ENCODE results near the gene EXOC3L4.
"Not testable (repeated sequence)": the region's sequence is repeated elsewhere in the genome, so short reads cannot be mapped to it uniquely, and the experiment has no call there.

EXOC3L4 gene

DNA sequence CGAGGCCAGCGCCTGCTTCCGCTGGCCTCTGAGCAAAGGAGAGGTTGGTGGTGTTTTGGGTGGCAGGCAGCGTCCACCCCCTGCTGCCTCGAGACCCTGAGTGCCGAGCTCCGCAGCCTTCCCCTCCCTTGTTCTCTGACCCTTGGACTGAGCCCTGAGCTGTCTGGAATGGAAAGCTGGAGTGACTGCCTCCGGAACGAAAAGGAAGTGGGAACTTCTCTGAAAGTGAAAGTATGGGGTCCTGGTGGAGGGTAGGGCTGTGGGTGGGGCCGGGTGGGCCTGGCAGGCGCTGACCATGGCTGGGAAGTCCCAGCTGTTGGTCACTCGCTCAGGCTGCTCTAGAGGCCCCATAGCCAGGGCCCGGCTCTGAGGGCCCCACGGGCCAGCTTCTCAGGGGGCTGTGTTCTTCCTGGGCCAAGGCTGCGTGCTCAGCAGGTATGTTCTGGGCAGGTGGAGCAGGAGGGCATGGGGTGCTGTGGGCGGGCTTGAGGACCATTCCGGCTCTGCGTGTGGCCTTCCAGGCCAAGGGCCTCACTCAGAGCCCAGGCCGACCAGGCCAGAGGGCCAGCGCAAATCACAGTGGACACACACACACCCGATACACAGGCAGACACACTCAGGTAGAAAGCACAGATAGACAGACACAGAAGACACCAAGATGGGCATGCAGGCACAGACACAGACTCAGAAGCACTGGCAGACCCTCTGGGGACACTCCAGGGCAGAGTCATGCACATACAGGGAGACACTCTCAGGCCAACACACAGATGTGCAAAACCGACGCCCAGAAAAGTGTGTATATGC, at the start of gene EXOC3L4:
Gene EXOC3L4, plus strand, starts transcription at position 320 of the 804 bp plus-strand sequence. CDS start 5,495 bp downstream, outside the sequence.
- DNase-seq (ENCODE audit: low spot score) = no peak

DNA sequence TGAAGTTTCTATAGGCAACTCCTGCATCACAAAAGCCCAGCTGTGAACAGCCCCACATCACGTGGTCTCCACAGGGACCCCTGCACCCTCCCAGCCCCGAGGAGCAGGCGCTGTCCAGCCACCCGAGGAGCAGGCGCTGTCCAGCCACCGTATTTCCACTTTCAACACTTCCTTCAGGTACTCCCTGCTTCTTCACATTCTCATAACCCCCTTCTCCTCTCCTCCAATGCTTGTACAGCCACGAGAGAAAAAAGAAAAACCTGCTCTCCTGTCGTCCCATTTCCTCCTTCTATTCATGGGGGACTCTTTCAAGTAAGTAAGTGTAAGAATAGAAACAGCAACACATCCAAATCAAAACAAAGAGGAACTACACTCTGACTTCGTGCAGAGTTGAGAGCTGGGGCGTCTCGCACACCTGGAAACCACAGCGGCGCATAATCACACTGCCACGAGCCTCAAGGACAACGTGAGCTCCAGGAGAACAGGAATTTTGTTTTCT, 49.1 kb upstream of the EXOC3L4 start:
- DNase-seq (ENCODE audit: low spot score) = no peak

DNA sequence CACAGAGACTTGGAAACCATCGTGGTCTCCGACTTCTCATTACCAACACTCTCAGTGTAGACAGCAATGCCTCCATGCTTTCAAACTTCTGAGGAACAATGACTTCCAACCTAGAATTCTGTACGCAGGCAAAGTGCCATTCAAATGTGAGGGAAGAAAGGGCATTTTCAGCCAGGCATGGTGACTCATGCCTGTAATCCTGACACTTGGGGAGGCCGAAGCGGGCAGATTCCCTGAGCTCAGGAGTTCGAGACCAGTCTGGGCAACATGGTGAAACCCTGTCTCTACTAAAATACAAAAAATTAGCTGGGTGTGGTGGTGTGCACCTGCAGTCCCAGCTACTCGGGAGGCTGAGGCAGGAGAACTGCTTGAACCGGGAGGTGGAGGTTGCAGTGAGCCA, 47.1 kb upstream of the EXOC3L4 start:
- DNase-seq (ENCODE audit: low spot score) = not testable (repeated sequence)

DNA sequence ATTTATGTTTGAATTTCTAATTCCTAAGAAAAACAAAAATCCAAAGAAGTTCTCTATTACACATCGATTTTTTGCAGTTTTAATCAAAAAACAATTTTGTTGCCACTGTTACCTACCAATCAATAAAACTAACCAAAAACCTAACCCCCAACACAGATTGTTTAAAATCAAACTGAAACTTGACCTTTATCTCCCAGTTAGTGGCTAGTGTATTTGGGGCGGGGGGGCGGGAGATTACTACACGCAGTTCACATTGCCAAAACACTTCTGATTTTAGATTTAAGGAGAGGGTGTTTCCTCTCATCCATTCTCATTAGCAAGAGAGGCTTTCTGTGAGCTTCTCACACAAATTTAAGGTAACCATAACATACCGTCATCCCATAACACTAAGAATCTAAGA, 43.6 kb upstream of the EXOC3L4 start:
- DNase-seq (ENCODE audit: low spot score) = no peak

DNA sequence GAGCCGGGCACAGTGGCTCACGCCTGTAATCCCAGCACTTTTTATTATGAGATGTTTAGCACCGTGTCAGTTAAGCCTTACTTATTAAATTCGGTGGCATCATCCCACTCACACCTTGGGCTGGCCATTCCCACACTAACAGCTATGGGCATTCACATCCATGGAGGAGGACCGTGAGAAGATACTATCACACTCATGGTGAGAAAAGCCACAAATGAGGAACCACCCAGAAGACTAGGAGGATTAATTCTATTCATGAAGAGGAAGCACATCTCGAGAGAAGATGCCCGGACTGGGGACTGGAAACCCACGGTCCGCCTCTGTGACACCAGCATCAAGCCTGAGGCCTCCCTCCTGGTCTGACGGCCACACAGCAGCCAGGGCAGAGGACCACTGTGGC, 42.1 kb upstream of the EXOC3L4 start:
- no peak for DNase-seq (ENCODE audit: low spot score)

DNA sequence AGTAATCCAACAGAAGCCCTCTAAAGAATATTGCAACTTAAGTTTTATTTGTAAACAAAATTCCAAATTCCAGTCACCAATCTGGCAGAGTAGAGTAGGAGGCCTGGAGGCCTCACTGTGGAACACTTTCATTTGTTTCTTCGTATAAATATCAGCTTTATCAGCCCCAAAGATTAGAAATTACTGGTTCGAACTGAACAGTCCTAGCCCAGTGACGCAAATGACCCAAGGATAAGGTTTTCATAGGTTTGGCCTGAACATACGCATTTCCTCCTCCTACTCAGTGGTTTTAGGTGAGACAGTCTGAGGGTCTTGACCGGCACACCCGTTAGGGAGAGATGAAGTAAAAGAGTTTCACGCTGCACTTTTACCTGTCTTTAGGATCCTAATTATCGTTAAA, 38.8 kb upstream of the EXOC3L4 start:
- no peak for DNase-seq (ENCODE audit: low spot score)

DNA sequence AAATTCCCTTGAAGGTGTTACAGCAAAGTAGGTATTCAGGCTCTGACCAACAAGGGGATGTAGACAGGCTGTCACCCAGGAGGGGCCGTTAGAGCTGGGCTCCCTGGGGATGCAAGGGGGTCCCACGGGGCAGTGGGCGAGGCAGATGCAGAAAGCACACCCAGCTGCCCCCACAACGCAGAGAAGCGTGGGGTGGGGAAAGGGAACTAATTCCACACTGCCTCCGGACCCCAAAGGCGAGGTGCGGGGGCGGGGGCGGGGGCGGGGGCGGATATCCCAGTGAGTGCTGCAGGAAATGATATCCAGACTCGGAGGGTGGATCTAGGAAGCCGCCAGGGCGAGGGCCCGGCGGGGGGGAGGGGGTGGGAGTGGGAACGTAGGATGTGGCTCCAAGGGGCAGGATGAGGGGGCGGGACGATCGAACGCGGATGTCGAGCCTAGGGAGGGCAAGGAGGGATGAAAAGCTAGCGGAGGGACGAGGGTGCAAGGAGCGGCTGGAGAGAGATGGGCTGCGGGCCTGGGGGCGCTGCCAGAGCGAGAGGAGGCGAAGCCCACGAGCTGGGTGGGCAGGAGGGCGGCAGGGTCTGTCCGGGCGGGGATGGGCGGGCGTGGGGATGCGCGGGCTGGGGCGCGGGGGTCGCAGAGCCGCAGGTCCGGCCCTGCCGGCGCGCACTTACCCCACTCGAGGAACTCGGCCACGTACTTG, 38.0 kb upstream of the EXOC3L4 start:
- peak; percentile 78 for DNase-seq (ENCODE audit: low spot score)

DNA sequence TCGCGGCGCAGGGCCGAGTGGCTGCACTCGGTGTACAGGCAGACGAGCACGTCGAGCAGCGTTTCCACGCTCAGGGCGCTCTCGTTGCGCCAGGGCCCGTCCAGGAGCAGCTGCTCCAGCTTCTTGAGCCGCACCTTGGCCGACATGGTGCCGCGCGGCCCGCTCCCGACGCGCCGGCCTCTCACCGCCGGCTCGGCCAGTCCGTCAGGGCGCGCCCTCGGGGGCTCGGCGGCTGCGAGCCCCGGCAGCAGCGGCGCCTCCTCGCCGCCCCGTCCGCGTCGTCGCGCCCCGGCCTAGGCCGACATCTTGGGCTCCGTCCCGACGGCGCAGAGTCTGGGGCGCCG, 37.5 kb upstream of the EXOC3L4 start:
- no peak for DNase-seq (ENCODE audit: low spot score)

DNA sequence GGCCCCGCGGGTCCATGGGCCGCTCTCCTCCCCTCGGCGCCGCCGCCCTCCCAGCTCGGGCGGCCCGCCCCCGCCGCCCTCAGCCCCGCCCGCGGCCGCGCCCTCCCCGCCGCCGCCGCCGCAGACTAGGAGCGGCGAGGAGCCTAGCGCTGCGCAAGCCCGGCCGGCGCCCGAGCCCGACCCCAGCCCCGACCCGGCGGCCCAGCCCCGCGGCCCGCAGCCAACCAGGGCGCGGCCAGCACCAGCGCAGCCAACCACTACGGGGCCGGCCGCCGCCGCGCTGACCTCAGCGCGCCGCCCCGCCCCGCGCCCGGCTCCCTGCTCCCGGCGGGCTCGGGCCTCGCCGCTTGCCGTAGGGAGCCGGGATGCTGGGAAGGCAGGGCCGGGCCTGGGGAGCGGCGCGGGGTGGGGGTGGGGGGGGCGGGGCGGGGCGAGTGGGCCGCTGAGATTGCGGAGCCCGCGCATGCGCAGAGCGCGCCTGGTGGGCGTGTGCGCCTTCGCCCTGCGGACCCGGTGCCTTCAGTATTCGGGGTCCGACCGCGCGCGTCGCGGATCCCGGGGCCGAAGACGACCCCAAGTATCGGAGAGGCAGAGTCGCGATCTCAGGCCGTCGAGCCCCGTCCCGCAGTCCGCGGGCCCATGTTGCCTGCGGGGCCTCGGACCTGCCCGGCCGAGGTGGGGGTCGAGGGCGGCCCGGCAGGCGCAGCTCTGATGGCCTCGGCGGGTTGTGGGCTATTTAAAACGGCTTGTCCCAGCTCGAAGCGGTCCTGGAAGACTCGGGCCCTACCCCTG, 37.0 kb upstream of the EXOC3L4 start, which contains the start of gene CDC42BPB:
Gene CDC42BPB, minus strand, starts transcription at position 178 of the 792 bp plus-strand sequence. CDS start 376 bp downstream, outside the sequence.
- peak; percentile 97 for DNase-seq (ENCODE audit: low spot score)

DNA sequence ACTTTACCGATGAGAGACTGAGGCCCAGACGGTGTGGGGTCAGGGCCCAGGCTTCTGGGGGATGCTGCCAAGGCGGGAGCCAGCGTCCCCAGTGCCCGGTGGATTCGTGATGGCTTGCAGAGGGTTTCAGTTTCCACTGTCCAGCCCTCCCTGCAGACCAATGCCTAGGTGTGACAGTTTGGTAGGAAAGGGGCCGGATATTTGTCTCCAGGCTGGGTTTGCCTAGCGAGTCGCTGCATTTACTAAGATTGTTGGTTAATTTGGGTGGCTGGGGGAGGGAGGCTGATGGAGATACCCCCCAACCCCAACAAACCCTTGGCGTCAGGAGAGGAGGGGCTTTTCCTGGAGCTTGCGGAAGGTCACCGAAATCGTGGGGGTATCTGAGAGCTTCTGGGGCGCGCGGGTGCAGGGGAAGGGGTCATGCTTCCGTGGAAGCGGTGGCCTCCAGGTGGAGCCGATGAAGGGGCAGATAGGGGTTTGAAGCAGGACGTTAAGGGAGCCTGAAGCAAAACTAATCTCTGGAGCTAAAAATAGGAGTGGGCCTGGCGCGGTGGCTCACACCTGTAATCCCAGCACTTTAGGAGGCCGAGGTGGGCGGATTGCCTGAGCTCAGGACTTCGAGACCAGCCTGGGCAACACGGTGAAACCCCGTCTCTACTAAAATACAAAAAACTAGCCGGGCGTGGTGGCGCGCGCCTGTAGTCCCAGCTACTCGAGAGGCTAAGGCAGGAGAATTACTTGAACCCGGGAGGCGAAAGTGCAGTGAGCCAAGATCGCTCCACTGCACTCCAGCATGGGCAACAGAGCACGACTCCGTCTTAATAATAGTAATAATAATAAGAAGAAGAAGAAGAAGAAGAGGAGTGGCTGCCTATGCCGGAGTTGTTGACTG, 36.1 kb upstream of the EXOC3L4 start:
- DNase-seq (ENCODE audit: low spot score) = peak; percentile 20

DNA sequence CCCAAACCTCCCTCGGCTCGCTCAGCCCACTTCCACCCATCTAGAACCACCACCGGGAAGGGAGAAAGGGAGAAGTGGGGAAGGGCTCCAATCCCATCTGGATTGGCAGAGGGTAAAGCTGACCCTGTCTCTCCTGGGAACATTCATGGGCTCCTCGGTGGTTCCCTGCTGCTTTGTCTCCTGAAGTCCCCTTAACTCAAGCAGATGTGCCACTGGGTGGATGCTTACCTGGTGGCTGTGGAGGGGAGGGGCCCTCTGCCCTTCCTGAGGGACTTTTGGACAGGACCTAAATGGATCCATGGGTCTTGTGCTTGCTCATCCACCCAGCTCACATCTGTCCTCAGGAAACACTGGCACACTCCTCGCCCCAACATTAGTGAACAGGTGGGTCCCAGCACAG, 35.0 kb upstream of the EXOC3L4 start:
- DNase-seq (ENCODE audit: low spot score) = no peak

DNA sequence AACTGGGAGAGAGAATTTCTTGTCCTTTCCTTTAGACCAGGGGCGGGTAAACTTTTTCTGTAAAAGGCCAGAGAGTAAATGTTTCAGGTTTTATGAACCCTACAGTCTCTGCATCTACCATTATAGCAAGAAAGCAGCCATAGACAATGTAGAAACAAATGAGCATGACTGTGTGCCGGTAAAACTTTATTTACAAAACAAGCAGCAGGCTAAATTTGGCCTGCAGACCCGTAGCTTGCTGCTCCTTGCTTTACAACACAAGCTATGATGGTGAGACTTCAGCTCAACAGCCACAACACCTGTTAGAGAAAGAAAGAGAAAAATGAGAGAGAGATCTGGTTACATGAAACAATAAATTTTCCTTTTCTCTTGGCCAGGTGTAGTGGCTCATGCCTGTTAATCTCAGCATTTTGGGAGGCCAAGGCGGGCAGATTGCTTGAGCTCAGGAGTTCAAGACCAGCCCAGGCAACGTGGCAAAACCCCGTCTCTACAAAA, 33.0 kb upstream of the EXOC3L4 start:
- DNase-seq (ENCODE audit: low spot score) = no peak

DNA sequence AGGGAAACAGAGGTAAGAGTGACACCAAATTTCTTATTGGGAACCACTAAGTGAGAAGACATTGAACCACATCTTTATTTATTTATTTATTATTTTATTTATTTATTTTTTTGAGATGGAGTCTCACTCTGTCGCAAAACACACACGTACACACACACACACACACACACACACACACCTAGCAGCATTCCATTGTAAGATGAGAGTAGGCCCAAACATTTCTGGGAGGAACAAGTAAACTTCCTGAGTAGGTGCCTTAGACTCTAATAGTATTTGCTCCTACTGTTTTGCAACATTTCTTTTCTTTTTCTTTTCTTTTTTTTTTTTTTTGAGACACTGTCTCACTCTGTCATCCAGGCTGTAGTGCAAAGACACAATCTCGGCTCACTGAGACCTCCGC, 30.1 kb upstream of the EXOC3L4 start:
- no peak for DNase-seq (ENCODE audit: low spot score)

DNA sequence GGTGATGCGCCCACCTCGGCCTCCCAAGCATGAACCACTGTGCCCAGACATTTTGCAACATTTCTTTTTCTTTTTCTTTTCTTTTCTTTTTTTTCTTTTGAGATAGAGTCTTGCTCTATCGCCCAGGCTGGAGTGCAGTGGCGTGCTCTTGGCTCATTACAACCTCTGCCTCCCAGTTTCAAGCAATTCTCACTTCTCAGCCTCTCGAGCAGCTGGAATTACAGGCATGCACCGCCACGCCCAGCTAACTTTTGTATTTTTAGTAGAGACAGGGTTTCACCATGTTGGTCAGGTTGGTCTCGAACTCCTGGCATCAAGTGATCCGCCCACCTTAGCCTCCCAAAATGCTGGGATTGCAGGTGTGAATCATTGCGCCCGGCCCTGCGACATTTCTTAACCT, 29.5 kb upstream of the EXOC3L4 start:
- no peak for DNase-seq (ENCODE audit: low spot score)

DNA sequence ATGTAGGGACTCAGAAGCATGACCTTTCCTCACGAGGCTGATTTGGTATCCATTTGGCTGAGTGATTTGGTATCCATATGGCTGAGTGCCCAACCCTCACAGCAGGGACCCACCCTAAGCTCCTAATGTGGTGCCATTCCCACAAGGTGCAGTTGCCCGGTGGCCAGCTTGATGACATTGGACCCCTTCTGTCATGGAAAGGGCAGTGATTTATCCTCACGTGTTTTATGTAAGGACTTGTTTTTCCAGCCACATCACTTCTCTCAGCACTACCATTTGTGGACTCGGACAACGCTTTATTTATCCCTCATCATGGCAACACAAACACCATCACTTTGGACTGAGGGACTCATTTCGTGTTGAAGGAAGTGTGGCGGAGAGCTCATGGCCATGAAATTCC, 28.7 kb upstream of the EXOC3L4 start:
- DNase-seq (ENCODE audit: low spot score) = no peak

DNA sequence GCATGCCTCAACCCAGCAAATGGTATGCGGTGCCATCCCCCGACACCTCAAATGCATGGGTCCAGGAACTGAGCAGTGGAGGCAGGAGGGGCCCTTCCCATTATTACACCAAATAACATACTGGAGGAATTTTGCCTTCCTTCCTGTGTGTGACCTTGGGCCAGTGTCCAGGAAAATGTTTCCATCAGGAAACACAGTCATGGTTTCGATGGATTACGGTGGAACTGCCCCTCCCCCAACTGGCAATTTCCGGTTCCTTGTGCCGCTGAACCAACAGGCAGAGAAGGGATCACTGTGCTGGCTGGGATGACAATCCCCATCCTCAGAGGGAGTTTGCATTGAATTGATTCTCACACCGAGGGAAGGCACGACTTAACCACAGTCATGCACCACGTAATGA, 28.1 kb upstream of the EXOC3L4 start:
- no peak for DNase-seq (ENCODE audit: low spot score)

DNA sequence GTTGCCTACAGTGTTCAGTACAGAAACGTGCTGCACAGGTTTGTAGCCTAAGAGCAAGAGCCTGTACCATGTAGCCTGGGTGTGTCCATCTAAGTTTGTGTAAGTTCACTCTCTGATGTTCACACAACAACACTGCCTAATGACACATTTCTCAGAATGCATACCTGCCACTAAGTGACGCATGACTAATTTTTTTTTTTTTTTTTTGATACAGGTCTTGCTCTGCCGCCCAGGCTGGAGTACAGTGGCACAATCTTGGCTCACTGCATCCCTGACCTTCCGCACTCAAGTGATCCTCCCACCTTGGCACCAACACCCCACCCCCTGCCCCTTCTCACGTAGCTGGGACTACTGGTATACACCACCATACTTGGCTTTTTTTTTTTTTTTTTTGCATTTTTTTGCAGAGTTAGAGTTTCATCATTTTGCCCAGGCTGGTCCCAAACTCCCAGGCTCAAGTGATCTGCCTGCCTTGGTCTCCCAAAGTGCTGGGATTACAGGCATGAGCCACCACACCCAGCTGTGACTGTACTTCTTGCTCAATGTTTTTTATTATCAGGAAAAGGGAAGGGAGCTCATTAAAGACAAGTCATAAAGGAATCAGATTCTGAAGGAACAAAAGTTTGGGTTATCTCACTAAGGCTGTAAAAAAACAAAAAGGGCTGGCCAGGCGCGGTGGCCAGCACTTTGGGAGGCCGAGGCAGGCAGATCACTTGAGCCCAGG, 27.1 kb upstream of the EXOC3L4 start:
- DNase-seq (ENCODE audit: low spot score) = peak; percentile 61

DNA sequence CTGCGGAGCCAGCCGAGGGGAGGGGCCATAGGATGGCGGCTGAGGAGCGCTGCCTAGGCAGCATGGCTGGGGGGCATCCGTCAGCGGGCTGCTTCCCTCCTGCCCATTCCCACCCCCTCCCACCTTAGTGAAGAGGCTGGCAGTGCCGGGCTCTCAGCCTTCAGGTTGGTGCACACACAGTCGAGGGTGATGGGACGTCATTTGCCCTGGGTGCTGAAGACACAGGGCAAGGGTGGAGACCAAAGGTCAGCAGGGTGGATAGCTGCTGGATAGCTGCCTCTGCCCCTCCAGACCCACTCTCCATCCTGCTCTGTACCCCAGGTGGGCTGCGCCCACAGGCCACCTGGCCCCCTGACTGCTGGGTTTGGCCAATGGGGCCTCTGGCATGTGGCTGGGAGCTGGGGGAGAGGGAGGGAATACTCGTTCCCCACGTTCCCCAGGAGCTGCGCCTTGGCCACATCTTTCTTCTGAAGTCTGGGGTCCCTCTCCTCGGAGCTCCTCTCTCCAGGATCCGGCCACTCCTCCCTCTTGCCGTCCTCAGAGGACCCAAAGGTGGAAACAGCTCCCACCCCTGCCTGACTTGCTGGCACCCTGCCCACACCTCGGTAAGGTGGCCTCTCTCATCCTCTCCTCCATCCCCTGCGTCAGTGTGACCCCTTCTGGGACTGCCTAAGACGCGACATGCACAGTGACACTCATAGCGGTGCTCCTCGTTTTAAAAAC, 26.0 kb upstream of the EXOC3L4 start:
- DNase-seq (ENCODE audit: low spot score) = no peak

DNA sequence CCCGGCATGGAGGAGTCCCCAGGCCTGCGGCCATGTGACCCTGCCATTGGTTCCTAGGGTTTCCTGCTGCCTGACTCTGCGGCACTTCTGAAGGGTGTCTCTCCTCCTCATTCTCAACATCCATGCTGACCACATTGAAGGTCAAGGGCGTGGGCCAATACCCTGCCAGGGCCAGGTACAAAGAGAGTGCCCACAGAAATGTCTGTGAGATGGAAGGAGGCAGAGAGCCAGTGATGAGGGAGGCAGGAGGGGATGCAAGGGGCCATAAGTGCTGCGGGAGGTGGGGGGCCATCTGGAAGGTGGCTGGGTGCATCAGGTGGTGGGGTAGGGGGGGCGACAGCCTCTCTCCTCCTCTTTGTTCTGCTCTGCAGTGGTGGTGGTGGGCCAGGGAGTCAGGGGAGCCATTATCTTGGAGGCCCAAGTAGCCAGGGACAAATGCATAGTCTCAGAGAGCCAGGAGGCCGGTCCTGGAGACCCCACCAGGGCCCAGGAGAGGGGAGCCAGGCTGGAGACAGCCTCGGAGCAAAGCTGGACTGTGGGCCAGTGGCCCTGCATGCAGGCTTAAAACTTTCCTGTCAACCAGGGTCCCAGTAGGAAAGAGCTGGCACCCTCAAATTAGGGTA, 24.2 kb upstream of the EXOC3L4 start:
- no peak for DNase-seq (ENCODE audit: low spot score)

Measured in AG08395 (cell line).